Tibial nerve (tissue), 4 donors: ENCODE results near the gene PRRX1. TPM values are rescaled to one million over a fixed set of nuclear protein-coding genes. Genes with fewer than 3 reads are reported as not detected.

Experiments
- DNase-seq, 2 donors: peaks; one replicate each; pipeline ENCODE4 v3.0.0-alpha.2; 2019; ENCODE audit warnings: low spot score in 2 of 2
- H3K27ac ChIP-seq, 4 donors: fragments of 200-600 bp; sonication (generic) in 3 of 4; one replicate each; pipeline ENCODE4 v1.5.1; 2017 to 2019; ENCODE audit warnings: mild to moderate bottlenecking in 1 of 4
- H3K27me3 ChIP-seq, 2 donors: fragments of 200-600 bp; sonication (generic) in 1 of 2; one replicate each; pipeline versions ENCODE4 v1.5.1 to v1.6.0; 2017 to 2019
- H3K36me3 ChIP-seq, 3 donors: fragments of 200-600 bp; sonication (generic); one replicate each; pipeline ENCODE4 v1.5.1; 2018 to 2019
- H3K4me1 ChIP-seq, 4 donors: fragments of 200-600 bp; sonication (generic) in 3 of 4; one replicate each; pipeline ENCODE4 v1.5.1; 2017 to 2019
- H3K4me3 ChIP-seq, 4 donors: fragments of 200-600 bp; sonication (generic) in 3 of 4; one replicate each; pipeline ENCODE4 v1.5.1; 2017 to 2019; ENCODE audit warnings: mild to moderate bottlenecking in 1 of 4, moderate library complexity in 1 of 4
- H3K9me3 ChIP-seq, 4 donors: fragments of 200-600 bp; sonication (generic) in 3 of 4; one replicate each; pipeline ENCODE4 v1.5.1; 2017 to 2019
- EP300 ChIP-seq, 2 donors: sonication (generic); formaldehyde crosslinking; IDR thresholded peaks; one replicate each; pipeline ENCODE4 v1.6.1; 2017; ENCODE audit warnings: antibody characterized with exemption in 2 of 2, mild to moderate bottlenecking in 1 of 2
- POLR2A ChIP-seq, 2 donors: fragments of 450-650 bp; IDR thresholded peaks; one replicate each; pipeline ENCODE4 v1.6.1; 2017; ENCODE audit warnings: antibody characterized with exemption in 2 of 2, mild to moderate bottlenecking in 2 of 2, moderate library complexity in 2 of 2
- WGBS, 2 donors: methylation state at CpG; one replicate each; pipeline ENCODE4 v1.1.5; 2018; 5-methylcytosine and 5-hydroxymethylcytosine counted together
- total RNA-seq, 4 donors: library from RNA; depleted of rRNA; stranded (reverse); fragments of >200 nt; gene quantifications; one replicate each; pipeline ENCODE4 v1.1.0, GENCODE V29; 2016
- TF ChIP-seq, protein P1 (sequence below), 5 experiments: fragments of 200-600 bp in 3 of 5; fragments of 450-650 bp in 2 of 5; sonication (generic) in 3 of 5; IDR thresholded peaks; one replicate each; pipeline ENCODE4 v1.5.1; 2016 to 2019; ENCODE audit warnings: antibody characterized with exemption in 5 of 5, mild to moderate bottlenecking in 3 of 5, moderate library complexity in 2 of 5

Gene PRRX1
- total RNA-seq, 4 donors from 2014 or later, result 55.5 to 97.5 (median 66.2) TPM

DNA sequence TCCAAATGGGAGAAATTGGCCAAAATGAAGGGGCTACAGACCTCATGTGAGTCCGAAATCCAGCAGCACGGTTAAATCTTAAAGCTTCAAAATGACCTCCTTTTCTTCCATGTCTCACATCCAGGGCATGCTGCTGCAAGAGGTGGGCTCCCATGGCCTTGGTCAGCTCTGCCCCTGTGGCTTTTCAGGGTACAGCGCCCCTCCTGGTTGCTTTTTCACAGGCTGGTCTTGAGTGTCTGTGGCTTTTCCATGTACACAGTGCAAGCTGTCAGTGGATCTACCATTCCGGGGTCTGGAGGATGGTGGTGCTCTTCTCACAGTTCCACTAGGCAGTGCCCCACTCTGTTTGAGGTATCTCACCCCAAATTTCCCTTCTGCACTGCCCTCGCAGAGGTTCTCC lies 78.7 kb downstream of the PRRX1 start:
- Histone ChIP-seq H3K27me3 (no peaks in the 10 kb centered on the region), H3K4me3 (no peak overlapping the region), H3K4me1 (no peaks in the 10 kb centered on the region), H3K9me3 (peaks cover 0 to 10% (median 0%) of the 10 kb centered on the region in 4 donors), H3K36me3 (no peaks in the 10 kb centered on the region), H3K27ac (no peak overlapping the region)
- TF ChIP-seq, protein P1, sequence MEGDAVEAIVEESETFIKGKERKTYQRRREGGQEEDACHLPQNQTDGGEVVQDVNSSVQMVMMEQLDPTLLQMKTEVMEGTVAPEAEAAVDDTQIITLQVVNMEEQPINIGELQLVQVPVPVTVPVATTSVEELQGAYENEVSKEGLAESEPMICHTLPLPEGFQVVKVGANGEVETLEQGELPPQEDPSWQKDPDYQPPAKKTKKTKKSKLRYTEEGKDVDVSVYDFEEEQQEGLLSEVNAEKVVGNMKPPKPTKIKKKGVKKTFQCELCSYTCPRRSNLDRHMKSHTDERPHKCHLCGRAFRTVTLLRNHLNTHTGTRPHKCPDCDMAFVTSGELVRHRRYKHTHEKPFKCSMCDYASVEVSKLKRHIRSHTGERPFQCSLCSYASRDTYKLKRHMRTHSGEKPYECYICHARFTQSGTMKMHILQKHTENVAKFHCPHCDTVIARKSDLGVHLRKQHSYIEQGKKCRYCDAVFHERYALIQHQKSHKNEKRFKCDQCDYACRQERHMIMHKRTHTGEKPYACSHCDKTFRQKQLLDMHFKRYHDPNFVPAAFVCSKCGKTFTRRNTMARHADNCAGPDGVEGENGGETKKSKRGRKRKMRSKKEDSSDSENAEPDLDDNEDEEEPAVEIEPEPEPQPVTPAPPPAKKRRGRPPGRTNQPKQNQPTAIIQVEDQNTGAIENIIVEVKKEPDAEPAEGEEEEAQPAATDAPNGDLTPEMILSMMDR (IDR thresholded peaks at IDR 0.05), result no peak
- TF ChIP-seq EP300 (IDR thresholded peaks at IDR 0.05), result no peak
- TF ChIP-seq POLR2A (IDR thresholded peaks at IDR 0.05), result no peak
- WGBS, 2 donors, result 79 to 99% methylated on average over 5 of the region's 5 CpGs
- no peak for DNase-seq

DNA sequence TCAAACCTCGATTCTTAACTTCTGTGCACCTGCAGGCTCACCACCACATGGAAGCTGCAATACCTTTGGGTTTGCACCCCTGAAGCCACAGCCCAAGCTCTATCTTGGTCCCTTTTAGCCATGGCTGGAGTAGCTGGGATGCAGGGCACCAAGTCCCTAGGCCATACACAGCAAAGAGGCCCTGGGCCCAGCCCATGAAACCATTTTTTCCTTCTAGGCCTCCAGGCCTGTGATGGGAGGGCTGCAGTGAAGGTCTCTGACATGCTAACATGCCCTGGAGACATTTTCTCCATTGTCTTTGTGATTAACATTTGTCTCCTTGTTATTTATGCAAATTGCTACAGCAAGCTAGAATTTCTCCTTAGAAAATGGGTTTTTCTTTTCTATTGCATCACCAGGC lies 79.2 kb downstream of the PRRX1 start:
- no peak overlapping the region for H3K4me3 ChIP-seq
- H3K27me3 ChIP-seq, result no peaks in the 10 kb centered on the region
- peaks cover 0 to 10% (median 0%) of the 10 kb centered on the region in 4 donors for H3K9me3 ChIP-seq
- TF ChIP-seq POLR2A (IDR thresholded peaks at IDR 0.05) (no peak), EP300 (IDR thresholded peaks at IDR 0.05) (no peak)
- TF ChIP-seq, protein P1 (IDR thresholded peaks at IDR 0.05), result no peak
- H3K4me1 ChIP-seq, result no peaks in the 10 kb centered on the region
- no peaks in the 10 kb centered on the region for H3K36me3 ChIP-seq
- 91 to 100% methylated on average over 1 of the region's 1 CpG for WGBS, 2 donors
- DNase-seq, result no peak
- H3K27ac ChIP-seq, result no peak overlapping the region

DNA sequence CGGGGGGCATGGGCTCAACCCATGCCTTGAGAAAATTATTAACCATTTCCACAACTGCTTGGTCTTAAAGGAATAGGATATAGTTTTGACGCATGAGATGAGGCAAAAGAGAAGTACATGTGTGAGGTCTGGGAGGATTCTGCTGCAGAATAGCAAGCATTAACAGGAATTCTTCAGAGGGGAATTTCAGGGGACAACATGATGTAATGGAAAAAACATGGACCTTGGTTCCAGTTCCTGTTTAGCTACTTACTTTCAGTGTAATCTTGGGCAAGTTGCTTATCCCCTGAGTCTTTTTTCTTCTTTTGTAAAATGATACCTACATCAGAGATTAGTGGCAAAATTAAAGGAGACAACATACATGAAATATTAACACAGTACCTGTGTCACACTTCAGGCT lies 85.6 kb downstream of the PRRX1 start:
- Histone ChIP-seq H3K27me3 (no peaks in the 10 kb centered on the region), H3K36me3 (no peaks in the 10 kb centered on the region), H3K4me1 (no peaks in the 10 kb centered on the region), H3K9me3 (no peaks in the 10 kb centered on the region), H3K27ac (no peak overlapping the region), H3K4me3 (no peak overlapping the region)
- TF ChIP-seq EP300 (IDR thresholded peaks at IDR 0.05) (no peak), POLR2A (IDR thresholded peaks at IDR 0.05) (no peak)
- TF ChIP-seq, protein P1 (IDR thresholded peaks at IDR 0.05), result no peak
- DNase-seq, result no peak
- WGBS, 2 donors, result 36 to 53% methylated on average over 2 of the region's 2 CpGs

DNA sequence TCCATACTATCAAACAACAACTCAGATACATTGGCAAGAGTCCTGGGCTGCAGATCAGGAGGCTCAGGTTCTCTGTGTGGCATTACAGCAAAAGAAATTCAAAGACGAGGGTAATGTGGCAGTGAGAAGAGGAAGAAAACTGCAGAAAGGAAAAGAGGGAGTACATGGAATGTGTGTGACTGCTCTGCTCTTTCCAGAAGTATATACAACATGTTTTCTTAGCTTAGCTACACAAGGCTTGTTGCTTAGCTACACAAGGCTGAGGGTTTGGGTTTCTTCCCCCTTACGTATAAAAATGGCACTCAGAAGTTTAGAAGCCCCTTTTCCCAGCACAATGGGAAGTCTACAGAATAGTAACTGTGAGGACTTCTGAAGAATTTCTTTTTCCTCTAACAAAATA lies 86.0 kb downstream of the PRRX1 start:
- Histone ChIP-seq H3K27ac (no peak overlapping the region), H3K36me3 (no peaks in the 10 kb centered on the region), H3K4me3 (no peak overlapping the region), H3K27me3 (no peaks in the 10 kb centered on the region), H3K4me1 (no peaks in the 10 kb centered on the region), H3K9me3 (no peaks in the 10 kb centered on the region)
- TF ChIP-seq POLR2A (IDR thresholded peaks at IDR 0.05) (no peak), EP300 (IDR thresholded peaks at IDR 0.05) (no peak)
- TF ChIP-seq, protein P1 (IDR thresholded peaks at IDR 0.05), result no peak
- DNase-seq, result no peak
- WGBS, 2 donors, result 52 to 63% methylated on average over 2 of the region's 2 CpGs

DNA sequence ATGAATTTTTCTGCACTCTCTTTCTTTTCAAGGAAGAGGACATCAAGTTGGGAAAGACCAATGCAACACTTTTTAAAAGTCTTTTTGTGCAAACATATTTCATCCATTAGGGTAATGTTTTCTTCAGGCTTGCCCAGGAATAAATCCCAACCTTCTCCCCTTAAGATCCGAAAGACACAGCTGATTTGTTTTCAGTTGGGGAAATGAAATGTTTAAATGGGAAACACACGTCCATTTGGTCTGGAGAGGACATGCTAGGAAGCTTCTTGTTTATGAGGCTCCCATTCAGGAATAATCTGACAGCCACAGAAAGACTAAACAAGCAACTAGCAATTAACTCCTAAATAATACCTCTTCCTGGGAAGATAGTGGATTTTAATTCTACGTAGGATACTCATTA lies 91.9 kb downstream of the PRRX1 start:
- TF ChIP-seq POLR2A (IDR thresholded peaks at IDR 0.05) (no peak), EP300 (IDR thresholded peaks at IDR 0.05) (no peak)
- TF ChIP-seq, protein P1 (IDR thresholded peaks at IDR 0.05), result no peak
- Histone ChIP-seq H3K36me3 (no peaks in the 10 kb centered on the region), H3K27ac (no peak overlapping the region), H3K4me3 (no peak overlapping the region), H3K9me3 (no peaks in the 10 kb centered on the region), H3K27me3 (no peaks in the 10 kb centered on the region), H3K4me1 (no peaks in the 10 kb centered on the region)
- WGBS, 2 donors, result 48 to 49% methylated on average over 3 of the region's 3 CpGs
- no peak for DNase-seq
